Measurements from ENCODE around the gene STXBP5.

STXBP5 gene

DNA sequence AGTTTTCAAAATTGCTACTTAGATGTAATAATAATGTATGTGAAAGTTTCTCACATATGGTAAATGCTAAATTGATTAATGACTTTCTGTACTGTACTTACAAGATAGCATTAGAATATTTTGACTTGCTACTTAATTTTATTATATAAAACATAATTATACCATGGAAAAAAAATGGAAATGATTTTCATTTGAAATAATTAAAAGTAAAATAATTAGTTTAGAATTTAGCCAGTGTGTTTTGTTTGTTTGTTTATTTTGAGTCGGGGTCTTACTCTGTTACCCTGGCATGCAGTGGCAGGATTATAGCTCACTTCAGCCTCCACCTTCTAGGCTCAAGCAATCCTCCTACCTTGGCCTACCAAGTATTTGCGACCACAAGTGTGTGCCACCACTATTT is 7.1 kb downstream of the STXBP5 start:
- DNase-seq (ENCODE audit: low read depth, low spot score), result no peak

DNA sequence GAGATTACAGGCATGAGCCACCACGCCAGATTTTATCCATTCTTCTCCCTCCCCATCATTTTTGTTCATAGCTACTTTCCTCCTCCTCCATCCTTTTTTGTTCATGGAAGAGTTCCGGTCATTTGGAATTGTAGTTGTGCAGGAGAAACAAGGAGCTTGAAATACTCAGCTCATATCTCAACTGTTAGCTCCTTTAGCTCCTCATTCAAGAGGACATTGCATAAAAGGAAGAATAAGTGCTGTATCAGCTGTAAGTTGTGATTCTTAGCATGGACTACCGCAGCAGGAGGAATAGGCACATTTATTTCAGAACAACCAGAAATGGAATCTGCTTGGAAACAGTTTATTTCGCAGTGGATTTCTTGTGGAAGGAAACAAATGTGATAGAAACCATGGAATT is 7.6 kb downstream of the STXBP5 start:
- no peak for DNase-seq (ENCODE audit: low read depth, low spot score)

DNA sequence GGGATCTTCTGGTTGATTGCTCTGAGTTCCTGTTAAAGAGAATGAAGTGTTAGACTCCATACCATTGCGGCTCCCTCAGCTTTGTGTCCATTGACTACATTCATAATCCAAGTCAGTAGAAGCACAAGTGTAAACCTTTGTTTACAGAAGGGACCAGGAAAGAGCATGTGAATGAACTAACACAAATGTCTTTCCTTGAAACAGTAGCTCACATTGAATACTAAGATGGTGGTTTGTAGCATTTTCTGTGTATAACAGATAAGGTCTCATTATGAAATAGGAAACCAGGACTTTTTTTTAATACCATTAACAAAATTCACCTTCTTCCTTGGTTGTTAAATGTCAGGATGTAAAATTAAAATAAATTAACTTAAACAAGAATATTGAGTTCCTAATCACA is 8.4 kb downstream of the STXBP5 start:
- DNase-seq (ENCODE audit: low read depth, low spot score), result no peak

DNA sequence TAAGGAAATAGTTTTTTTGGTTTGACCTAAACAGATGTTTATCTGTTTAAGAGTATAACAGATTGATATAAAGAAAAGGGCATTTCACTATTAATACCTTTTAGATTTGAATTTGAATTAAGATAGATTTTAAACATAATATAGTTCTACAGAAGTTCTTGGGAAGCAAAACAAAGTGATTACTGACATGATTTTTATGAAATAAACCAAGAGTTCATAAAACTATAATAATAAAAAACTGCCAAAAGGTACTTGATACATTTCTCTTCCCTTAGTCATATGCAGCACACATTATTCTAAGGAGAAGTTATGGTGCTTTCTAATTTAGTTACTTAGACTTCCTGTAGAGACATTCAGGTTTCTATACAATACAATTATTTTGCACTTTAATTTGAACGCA is 9.6 kb downstream of the STXBP5 start:
- no peak for DNase-seq (ENCODE audit: low read depth, low spot score)

DNA sequence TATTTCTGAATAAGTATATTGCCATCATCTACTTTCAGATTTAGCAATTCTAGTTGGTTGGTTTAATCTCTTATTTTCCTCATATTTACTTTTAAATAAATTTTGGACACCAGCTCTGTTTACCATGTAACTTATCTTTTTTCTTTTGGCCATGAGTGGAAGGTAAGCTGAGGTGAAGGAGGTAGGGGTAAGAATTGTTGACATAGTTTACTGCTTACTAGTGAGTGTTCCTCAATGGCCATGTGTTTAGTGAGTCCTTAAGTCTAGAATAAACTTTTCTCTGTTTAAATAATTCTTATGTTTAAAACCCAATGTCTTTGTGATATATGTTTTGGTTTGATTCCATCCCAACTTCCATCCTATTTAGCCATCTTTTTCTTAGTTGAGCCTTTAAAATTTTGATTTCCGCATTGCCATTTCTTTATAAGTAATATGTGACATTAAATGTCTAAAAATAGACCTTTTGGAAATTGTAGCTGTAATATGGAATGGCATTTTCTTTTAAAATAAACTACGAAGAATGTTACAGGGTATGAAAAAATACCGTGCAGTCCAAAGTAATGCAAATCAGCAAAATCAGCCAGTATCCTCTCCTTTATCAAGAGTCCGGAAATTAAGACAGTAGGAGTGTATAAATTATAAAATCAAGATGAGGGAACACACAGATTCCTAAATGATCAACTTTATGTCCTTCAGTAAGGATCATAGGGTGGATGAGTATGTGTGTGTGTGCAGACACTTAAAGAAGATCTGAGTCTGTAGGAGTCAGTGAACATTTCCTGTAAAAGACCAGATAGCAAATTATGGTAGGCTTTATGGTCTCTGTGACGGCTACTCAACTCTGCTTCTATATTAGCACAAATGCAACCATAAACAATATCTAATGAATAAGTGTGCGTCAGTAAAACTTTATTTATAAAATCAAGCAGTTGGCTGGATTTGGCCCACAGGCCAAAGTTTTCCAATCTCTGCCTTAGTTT is 10.3 kb downstream of the STXBP5 start:
- no peak for DNase-seq (ENCODE audit: low read depth, low spot score)

DNA sequence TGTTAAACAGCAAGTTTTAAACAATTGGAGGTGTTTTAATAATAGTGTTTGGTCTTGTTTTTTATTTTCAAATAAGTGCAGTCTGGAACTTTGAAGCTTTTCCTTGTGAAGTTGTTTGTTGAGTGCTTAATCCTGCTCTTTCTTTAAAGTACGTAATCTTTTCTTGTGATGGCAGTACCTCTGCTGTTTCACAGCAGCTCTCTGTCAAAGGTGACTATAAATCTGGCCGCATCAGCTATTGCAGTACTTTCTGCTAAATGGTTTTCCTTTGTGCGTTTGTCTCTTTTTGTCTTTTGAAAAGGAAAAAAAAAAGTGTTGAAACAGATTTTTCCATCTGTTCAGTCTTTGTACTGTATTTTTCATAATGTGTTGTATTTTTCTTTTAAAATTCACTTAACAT is 12.7 kb downstream of the STXBP5 start:
- no peak for DNase-seq (ENCODE audit: low read depth, low spot score)

DNA sequence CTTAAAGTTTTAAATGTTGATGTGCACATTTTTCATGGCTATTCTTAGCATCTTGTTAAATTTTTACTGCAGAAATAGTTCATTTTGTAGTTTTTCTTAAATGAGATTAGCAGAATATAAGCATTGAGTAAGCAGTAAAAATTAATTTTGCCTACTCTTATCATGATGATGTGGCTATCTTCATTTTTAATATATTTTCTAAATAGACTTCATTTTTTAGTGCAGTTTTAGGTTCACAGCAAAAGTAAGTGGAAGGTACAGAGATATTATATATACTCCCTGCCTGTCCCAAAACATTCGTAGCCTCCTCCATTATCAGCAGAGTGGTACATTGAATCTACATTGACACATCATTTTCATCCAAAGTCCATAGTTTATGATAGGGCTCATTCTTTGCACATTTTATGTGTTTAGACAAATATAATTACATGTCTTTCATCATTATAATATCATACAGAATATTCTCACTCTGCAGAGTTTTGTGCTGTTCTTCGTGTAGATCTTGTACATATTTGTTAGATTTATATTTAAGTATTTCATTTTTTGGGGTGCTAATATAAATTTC is 13.7 kb downstream of the STXBP5 start:
- DNase-seq (ENCODE audit: low read depth, low spot score), result no peak

DNA sequence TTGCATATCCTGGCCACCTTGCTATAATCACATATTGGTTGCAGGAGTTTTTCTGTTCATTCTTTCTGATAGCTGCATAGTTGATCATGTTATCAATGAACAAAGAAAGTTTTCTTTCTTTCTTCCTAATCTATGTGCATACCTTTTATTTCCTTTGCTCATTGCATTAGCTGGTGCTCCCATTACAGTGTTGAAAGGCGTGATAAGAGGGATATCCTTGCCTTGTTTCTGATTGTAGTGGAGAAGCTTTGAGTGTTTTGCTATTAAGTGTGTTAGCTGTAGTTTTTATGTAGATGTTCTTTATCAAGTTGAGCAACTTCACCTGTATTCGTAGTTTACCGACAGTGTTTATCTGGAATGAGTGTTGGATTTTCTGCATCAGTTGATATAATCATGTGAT is 14.6 kb downstream of the STXBP5 start:
- DNase-seq (ENCODE audit: low read depth, low spot score), result no peak

DNA sequence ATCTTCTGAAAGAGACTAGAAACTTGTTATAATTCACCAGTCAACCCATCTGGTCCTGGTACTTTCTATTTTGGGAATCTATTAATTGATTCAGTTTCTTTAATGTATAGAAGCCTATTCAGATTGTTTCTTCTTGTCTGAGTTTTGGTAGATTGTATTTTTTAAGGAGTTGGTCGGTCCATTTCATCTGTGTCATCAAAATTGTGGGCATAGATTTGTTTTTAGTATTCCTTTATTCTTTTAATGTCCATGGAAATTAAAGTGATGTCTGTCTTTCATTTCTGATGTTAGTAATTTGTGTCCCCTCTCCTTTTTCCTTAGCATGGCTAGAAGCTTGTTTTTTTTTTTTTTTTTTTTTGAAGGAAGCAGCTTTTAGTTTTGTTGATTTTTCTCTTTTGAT is 15.2 kb downstream of the STXBP5 start:
- no peak for DNase-seq (ENCODE audit: low read depth, low spot score)

DNA sequence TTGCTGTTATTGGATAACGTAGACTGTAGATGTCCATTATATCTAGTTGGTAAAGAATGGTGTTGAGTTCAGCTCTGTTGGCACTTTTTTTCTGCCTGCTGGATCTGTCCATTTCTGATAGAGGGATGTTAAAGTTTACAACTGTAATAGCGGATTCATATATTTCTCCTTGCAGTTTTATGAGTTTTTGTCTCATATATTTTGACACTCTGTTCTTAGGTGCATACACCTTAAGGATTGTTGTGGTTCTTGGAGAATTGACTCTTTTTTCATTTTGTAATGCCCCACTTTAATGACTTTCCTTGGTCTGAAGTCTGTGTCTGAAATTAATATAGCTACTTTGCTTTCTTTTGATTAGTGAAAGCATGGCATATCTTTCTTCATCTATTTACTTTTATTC is 16.1 kb downstream of the STXBP5 start:
- no peak for DNase-seq (ENCODE audit: low read depth, low spot score)

DNA sequence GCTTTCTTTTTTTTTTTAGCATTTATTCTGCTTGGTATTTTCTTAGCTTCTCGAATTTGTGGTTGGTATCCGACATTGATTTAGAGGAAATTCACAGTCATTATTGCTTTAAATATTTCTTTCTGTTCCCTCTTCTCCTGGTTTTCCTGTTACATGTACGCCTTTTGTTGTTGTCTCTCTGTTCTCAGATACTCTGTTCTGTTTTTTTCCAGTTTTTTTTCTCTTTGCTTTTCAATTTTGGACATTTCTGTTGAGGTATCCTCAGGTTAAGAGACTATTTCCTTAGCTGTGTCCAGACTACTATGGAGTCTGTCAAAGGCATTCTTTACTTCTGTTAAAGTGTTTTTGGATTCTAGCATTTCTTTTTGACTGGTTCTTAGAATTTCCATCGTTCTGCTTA is 17.5 kb downstream of the STXBP5 start:
- no peak for DNase-seq (ENCODE audit: low read depth, low spot score)

DNA sequence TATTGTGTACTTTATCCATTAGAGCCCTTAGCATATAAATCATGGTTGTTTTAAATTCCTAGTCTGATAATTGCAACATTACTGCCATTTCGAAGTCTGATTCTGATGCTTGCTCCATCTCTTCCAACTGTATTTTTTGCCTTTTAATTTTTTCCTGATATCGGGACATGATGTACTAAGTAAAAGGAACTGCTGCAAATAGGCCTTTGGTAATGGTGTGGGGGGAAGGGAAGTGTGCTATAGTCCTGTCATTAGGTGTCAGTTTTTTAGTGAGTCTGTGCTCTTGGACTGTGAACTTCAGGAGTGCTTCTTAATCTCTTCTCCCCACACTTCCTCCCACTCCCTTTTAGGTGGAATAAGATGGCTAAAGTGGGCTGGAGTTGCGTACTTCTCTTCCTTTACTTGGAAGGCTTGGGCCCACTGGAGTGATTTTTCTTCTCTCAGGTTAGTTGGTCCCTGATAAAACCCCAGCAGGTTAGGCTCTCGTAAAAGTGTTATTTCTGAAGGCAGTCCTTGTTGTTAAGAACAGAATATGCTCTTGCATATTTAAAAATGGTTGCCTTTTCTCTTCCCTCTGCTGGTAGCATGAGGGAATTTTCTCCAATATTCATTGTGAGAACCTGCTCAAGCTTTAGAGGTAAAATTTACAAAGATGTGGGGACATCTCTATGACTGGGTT is 18.1 kb downstream of the STXBP5 start:
- DNase-seq (ENCODE audit: low read depth, low spot score), result no peak

DNA sequence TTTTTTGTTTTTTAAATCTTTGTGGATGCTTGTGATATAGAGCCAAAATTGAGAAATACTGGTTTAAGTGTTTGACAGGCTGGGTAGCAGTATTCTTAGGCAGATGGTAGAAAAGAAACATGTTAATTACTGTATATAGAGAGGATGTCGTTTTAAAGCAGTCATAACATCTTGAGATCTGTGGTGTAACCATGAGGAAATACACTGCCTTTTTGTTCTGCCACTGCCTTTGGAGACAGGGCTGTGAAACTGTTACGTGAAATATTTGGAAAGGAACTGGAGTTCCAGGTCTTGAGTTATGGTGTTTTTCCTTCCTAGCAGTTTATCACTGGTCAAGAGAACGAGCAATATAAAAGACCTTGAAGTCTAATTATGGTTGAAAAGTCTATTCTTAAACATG is 19.5 kb downstream of the STXBP5 start:
- DNase-seq (ENCODE audit: low read depth, low spot score), result no peak

DNA sequence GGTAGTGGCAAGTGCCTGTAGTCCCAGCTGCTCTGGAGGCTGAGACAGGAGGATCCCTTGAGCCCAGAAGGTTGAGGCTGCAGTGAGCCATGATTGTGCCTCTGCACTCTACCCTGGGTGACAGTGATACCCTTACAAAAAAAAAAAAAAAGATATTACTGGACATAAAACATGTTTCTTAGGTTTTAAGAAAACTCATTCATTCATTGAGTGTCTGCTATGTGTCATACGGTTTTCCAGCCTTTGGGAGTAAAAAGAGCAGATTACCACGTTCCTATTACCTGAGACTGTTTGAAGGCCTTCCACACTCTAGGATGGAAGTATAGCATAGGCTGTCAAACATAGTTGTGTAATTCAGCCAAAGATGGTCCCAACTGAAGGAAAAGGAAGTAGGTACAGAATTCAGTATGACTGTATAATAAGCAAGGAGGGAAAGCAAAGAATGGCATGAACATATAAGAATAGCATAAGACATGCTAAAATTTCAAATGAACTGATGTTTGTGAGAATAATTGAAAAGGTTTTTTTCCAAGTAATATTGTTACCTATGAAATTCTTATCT is 22.0 kb downstream of the STXBP5 start:
- no peak for DNase-seq (ENCODE audit: low read depth, low spot score)

DNA sequence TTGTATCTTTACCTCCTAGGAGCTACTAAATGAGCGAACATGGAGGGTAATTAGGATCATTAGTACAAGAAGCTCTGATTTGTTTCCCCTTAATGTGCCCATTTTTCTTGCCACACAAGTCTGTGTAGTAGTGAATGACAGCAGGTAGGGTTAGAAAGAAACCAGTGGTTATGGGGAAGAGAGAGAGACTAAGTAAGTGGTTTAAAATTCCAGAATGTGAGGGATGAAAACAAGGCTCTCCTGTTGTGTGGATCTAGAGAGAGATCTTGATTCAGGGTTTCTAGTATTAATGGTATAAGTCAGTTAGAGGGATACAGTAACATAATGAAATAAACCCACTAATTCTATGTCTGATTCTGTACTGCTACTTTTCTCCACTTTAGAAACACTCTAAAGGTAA is 22.7 kb downstream of the STXBP5 start:
- DNase-seq (ENCODE audit: low read depth, low spot score), result no peak

DNA sequence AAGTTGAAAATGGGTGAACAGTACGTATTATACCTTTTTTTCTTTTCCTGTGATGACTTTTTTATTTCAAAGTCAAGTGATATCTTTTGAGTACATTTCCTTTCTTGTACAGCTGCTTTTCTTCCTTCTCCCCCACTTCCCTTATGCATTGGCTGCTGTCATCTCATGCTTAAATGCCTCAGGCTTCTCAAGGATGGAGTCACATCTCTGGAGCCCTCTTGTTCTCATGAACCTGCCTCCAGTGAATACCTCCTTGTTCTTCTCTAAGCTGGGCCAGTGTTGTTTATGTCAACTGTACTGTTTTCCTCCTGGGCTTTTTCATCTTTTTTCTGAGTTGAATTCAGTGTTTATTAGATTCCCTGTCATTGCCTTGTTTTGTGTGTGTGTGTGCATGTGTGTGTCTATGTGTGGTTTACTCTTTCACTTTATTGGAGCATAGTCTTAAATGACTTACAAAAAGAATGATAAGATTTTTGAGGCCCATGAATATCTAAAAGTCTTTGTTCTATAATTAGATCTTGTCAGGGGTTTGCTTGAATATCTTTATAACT is 23.6 kb downstream of the STXBP5 start:
- DNase-seq (ENCODE audit: low read depth, low spot score), result no peak

DNA sequence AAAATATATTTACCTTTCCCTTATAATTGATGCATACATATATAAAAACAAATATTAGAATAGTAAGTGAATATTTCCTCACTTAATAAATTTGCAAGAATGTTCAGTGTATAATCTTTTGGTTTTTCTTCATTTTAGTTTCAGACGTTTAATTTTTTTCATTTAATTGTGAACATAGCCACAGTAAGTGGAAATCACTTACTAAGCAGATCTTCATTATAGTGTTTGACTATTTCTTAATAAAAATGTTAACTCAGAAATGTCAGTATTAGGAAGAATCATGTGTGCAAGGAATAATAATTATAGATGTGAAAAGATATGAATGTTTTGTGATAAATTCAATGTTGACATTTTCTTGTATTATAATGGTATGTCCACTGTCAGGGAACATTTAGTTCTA is 27.4 kb downstream of the STXBP5 start:
- no peak for DNase-seq (ENCODE audit: low read depth, low spot score)

DNA sequence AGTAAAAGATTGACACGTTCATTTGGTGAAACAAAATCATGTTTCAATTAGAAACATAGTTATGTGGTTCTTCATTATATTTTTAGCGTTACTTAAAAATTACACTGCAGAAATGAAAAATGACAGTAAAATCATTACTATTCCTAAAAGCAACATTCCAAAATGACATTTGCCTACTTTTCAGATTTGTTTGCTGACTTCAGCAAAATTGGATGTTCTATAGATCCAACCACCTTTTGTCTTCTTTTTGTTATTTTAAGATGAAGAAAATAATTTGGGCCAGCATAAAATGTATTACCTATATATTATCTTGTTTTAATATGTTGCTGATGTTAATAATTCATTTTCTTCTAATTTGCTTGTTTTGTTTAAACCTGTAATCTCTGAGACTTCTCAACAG is 30.5 kb downstream of the STXBP5 start:
- no peak for DNase-seq (ENCODE audit: low read depth, low spot score)

DNA sequence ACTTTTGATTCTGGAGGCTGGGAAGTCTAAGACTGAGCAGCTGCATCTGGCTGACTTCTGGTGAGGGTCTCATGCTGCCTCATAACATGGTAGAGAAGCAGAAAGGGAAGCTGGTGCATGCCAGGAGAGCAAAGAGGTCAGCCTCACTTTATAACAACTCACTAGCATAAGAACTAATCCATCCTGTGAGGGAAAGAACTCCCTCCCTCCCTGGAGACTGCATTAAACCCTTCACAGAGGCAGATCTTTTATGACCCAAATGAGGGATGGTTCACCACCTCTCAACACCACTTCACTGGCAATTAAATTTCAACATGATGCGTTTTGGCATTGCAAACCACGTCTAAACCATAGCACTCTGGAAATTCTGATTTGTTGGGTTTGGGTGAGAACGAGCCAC is 33.9 kb downstream of the STXBP5 start:
- DNase-seq (ENCODE audit: low read depth, low spot score), result no peak

DNA sequence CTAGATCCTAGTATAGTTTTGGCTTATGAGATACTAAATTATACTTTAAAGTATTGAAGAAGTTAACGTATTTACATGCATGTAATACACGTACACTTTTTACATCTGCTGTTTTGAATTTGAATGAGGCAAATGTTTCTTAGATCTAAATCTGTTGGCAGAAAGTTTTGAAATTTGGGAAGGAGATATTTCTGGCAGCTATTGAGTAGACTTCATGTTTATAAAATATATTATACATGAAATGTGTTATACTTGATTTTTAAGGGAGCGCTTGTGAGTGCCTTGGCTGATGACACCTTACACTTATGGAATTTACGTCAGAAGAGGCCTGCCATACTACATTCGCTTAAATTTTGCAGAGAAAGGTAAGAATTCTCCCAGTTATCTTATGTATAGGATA is 34.7 kb downstream of the STXBP5 start:
- no peak for DNase-seq (ENCODE audit: low read depth, low spot score)

DNA sequence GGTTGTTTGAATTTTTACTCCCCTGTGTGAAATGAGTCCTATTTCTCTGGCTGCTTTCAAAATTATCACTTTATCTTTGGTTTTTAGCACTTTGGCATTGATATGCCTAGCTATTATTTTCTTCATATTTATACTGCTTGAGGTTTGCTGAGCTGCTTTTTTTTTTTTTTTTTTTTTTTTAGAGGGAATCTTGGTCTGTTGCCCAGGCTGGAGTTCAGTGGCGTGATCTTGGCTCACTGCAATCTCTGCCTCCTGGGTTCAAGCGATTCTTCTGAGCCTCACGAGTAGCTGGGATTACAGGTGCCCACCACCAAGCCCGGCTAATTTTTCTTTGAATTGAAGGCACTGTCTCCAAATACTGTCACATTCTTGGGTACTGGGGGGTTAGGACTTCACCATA is 40.6 kb downstream of the STXBP5 start:
- DNase-seq (ENCODE audit: low read depth, low spot score), result no peak

DNA sequence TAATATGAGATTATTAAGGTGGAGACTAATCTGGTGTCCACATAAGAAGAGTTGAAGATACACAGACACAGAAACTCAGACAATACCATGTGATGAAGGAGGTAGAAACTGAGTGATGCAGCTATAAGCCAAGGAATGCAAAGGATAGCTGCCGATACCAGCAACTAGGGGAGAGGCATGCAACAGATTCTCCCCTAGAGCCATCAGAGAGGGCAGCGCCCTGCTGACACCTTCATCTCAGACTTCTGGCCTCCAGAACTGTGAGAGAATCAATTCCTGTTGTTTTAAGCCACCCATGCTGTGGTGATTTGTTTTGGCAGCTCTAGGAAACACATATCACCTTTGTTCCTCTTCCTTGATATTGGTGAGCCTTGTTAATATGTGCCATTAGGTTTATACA is 41.5 kb downstream of the STXBP5 start:
- no peak for DNase-seq (ENCODE audit: low read depth, low spot score)
